ENCODE measurements around the gene UPF3A.

UPF3A gene

DNA sequence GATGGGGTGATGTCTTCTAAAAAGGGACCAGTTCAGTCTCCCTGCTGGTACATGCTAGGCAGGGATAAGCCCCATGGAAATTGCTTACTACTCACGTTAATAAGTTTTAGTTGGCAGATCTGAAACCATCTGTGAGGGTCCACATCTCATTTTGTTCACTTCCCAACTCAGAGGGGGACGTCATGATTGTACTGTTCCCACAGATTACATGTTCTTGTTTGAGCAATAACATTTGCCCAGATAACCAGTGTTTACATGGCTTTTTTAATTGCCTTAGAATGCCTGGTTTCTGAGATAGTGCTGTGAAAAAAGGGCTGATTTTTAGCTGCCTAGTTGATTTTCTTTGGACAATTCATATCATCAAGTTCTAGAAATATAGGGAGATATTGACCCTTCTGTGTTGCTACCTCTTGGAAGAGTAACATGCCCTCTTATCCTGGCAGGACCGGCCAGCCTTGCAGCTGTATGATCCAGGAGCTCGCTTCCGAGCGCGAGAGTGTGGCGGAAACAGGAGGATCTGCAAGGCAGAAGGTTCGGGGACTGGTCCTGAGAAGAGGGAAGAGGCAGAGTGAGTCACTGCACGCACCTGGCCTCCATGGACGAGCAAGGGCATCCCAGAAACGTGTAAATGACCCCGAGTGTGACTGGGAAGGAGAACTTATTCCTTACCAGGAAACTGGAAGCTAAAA, 23.1 kb downstream of the UPF3A start:
- no peak for ATAC-seq
- no peak for TF ChIP-seq TSHZ2 (CRISPR knock-in tag; IDR thresholded peaks at IDR 0.05)
- TF ChIP-seq ZNF565 (CRISPR knock-in tag; conservative IDR thresholded peaks at IDR 0.05; ENCODE audit: low read depth) = no peak
- TF ChIP-seq ZFP3 (CRISPR knock-in tag; IDR thresholded peaks at IDR 0.05) = no peak
- TF ChIP-seq PATZ1 (CRISPR knock-in tag; IDR thresholded peaks at IDR 0.05; ENCODE audit: borderline replicate concordance) = no peak
- TF ChIP-seq ZC3H10 (CRISPR knock-in tag; IDR thresholded peaks at IDR 0.05) = no peak
- TF ChIP-seq ISL1 (CRISPR knock-in tag; IDR thresholded peaks at IDR 0.05) = no peak
- no peak for TF ChIP-seq ZNF8 (CRISPR knock-in tag; IDR thresholded peaks at IDR 0.05)
- TF ChIP-seq CREB5 (CRISPR knock-in tag; IDR thresholded peaks at IDR 0.05; ENCODE audit: low read depth) = no peak
- TF ChIP-seq OSR1 (CRISPR knock-in tag; IDR thresholded peaks at IDR 0.05) = no peak
- TF ChIP-seq CSDC2 (CRISPR knock-in tag; IDR thresholded peaks at IDR 0.05) = no peak
- TF ChIP-seq POU6F1 (CRISPR knock-in tag; IDR thresholded peaks at IDR 0.05; ENCODE audit: borderline replicate concordance, low read depth) = no peak
- TF ChIP-seq SNAI2 (CRISPR knock-in tag; IDR thresholded peaks at IDR 0.05) = no peak
- TF ChIP-seq GLIS3 (CRISPR knock-in tag; IDR thresholded peaks at IDR 0.05) = no peak
- no peak for TF ChIP-seq BACH2 (CRISPR knock-in tag; IDR thresholded peaks at IDR 0.05; ENCODE audit: borderline replicate concordance)

GRCh38 chr13:114309086-114309485, 27.7 kb downstream of the UPF3A start:
- TF ChIP-seq ZC3H10 (CRISPR knock-in tag; IDR thresholded peaks at IDR 0.05) (no peak), POU6F1 (CRISPR knock-in tag; IDR thresholded peaks at IDR 0.05; ENCODE audit: borderline replicate concordance, low read depth) (no peak), ISL1 (CRISPR knock-in tag; IDR thresholded peaks at IDR 0.05) (no peak), ZNF70 (CRISPR knock-in tag; IDR thresholded peaks at IDR 0.05) (no peak), TSHZ2 (CRISPR knock-in tag; IDR thresholded peaks at IDR 0.05) (no peak), BACH2 (CRISPR knock-in tag; IDR thresholded peaks at IDR 0.05; ENCODE audit: borderline replicate concordance) (no peak), RARB (CRISPR knock-in tag; IDR thresholded peaks at IDR 0.05) (no peak), ESRRG (CRISPR knock-in tag; IDR thresholded peaks at IDR 0.05) (no peak), OSR1 (CRISPR knock-in tag; IDR thresholded peaks at IDR 0.05) (no peak), ZFP30 (CRISPR knock-in tag; IDR thresholded peaks at IDR 0.05) (no peak), TOX (CRISPR knock-in tag; IDR thresholded peaks at IDR 0.05; ENCODE audit: borderline replicate concordance) (no peak), SNAI2 (CRISPR knock-in tag; IDR thresholded peaks at IDR 0.05) (no peak), PATZ1 (CRISPR knock-in tag; IDR thresholded peaks at IDR 0.05; ENCODE audit: borderline replicate concordance) (no peak), ZNF8 (CRISPR knock-in tag; IDR thresholded peaks at IDR 0.05) (no peak), ARNTL (CRISPR knock-in tag; IDR thresholded peaks at IDR 0.05; ENCODE audit: borderline replicate concordance, low read depth) (no peak), GLIS3 (CRISPR knock-in tag; IDR thresholded peaks at IDR 0.05) (no peak)
- ATAC-seq = no peak

Measured in SK-N-SH treated with all-trans-retinoic acid at 6 μM for 48 hours (cell line).